Keratinocyte (primary cell): ENCODE measurements around the gene MFSD2A.

Experiments used
- EZH2 ChIP-seq: IDR thresholded peaks from one replicate; pipeline ENCODE4 v1.6.1; 2012; ENCODE audit warnings: inconsistent platforms, mild to moderate bottlenecking, low read length, moderate library complexity
- TF ChIP-seq, protein P1 (sequence below), 3 experiments: IDR thresholded peaks in 1 of 3; conservative IDR thresholded peaks in 1 of 3; optimal IDR thresholded peaks in 1 of 3; 2 replicates in 2 of 3; 3 replicates in 1 of 3; pipeline versions ENCODE3 to v1.5.1; 2011; ENCODE audit warnings: low read length in 3 of 3, mild to moderate bottlenecking in 3 of 3, moderate library complexity in 2 of 3, control low read depth in 1 of 3, inconsistent platforms in 1 of 3; ENCODE audit not compliant: insufficient read depth in 2 of 3; ENCODE audit errors: extremely low read depth in 1 of 3

DNA sequence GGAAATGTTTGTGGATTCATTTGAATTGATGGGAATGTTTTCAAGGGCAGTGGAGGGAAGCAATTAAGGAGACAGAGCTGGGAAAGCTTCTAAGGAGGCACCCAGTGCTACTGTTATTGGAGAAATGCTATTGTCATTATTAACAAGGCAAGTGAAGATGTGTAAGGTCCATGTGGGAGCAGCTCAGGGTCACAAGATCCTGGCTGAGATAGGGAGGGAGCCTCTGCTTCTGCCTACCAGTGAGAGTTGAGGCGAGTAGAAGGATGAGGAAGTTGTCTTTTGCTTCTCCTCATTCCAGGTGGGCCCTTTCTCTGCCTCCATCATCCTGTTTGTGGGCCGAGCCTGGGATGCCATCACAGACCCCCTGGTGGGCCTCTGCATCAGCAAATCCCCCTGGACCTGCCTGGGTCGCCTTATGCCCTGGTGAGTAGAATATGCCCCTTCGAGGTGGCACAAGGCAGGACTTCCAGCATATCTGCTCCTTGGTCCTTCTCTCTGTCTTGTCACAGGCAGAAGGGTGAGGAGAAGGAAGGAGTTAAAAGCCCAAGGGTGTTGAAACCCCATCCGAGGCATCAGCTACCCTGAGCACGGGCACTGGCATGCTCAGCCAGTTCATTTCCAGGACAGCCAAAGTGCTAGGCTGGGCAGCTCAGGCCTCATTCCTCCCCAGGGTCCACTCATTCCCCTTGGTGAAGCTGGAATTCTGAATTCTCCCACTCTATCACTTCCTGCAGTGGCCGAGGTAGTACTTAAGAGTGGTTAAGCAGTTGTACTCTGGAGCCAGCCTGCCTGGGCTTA is 3.7 kb downstream of the MFSD2A start:
- TF ChIP-seq, protein P1, sequence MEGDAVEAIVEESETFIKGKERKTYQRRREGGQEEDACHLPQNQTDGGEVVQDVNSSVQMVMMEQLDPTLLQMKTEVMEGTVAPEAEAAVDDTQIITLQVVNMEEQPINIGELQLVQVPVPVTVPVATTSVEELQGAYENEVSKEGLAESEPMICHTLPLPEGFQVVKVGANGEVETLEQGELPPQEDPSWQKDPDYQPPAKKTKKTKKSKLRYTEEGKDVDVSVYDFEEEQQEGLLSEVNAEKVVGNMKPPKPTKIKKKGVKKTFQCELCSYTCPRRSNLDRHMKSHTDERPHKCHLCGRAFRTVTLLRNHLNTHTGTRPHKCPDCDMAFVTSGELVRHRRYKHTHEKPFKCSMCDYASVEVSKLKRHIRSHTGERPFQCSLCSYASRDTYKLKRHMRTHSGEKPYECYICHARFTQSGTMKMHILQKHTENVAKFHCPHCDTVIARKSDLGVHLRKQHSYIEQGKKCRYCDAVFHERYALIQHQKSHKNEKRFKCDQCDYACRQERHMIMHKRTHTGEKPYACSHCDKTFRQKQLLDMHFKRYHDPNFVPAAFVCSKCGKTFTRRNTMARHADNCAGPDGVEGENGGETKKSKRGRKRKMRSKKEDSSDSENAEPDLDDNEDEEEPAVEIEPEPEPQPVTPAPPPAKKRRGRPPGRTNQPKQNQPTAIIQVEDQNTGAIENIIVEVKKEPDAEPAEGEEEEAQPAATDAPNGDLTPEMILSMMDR (optimal IDR thresholded peaks at IDR 0.05 in 1 of 3, IDR thresholded peaks at IDR 0.05 in 1 of 3, conservative IDR thresholded peaks at IDR 0.05 in 1 of 3; ENCODE audit: extremely low read depth in 1 of 3, insufficient read depth in 2 of 3, low read length in 3 of 3), result no peak
- TF ChIP-seq EZH2, result no peak
